Measurements from ENCODE around the gene CTDSP1. TPM values are rescaled to one million over a fixed set of nuclear protein-coding genes. Genes with fewer than 3 reads are reported as not detected.

The CTDSP1 gene
- polyA plus RNA-seq, 1 of the 3 experiments (the other 2 are of a cell fraction): 88.0 TPM

DNA sequence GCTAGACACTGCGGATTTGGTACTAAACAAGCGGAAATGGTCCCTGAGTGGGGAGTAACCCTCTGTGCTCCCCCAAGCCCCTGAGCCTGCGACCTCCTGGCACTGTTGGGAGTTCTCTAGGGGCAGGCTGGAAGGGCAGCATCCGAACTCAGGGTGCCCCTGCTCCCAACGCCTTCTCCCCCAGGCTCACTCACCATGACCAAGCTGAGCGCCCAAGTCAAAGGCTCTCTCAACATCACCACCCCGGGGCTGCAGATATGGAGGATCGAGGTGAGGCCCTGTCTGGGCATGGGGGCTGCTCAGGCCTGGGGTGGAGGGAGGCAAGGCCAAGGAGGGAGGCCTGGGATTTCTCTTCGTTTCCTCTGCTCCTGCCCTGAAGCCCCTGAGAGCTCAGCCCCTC lies 23.9 kb downstream of the CTDSP1 start (continued):
- TF ChIP-seq CTCF (IDR thresholded peaks at IDR 0.05) (no peak), MXI1 (IDR thresholded peaks at IDR 0.05; ENCODE audit: low read depth, low read length) (no peak), ZBTB33 (IDR thresholded peaks at IDR 0.05; ENCODE audit: borderline replicate concordance, low read depth) (no peak), ELF1 (IDR thresholded peaks at IDR 0.05) (no peak), USF2 (IDR thresholded peaks at IDR 0.05; ENCODE audit: borderline replicate concordance, low read depth, low read length) (no peak), TCF12 (IDR thresholded peaks at IDR 0.05) (no peak), YY1 (IDR thresholded peaks at IDR 0.05; ENCODE audit: low read depth) (no peak), RXRA (IDR thresholded peaks at IDR 0.05; ENCODE audit: borderline replicate concordance, low read depth) (no peak), CHD2 (IDR thresholded peaks at IDR 0.05; ENCODE audit: low read length, partially characterized antibody) (no peak), TEAD4 (IDR thresholded peaks at IDR 0.05; ENCODE audit: borderline replicate concordance, insufficient read depth) (no peak), TAF1 (IDR thresholded peaks at IDR 0.05; ENCODE audit: borderline replicate concordance, low read depth, low read length) (no peak)

DNA sequence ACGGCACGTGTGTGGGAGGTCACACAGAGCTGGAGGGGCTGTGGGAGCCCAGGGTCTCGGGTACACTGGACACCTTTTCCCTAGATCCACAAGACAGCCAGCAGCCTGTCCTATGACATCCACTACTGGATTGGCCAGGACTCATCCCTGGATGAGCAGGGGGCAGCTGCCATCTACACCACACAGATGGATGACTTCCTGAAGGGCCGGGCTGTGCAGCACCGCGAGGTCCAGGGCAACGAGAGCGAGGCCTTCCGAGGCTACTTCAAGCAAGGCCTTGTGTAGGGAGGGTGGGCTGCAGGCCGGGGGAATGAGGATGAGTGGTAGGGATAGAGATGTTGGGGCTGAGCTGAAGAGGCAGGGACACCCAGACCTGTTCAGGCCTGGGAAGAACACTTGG lies 25.9 kb downstream of the CTDSP1 start:
- Histone ChIP-seq H4K20me1 (ENCODE audit: insufficient read depth) (no peaks in the 10 kb centered on the region), H3K27me3 (ENCODE audit: insufficient read depth) (no peaks in the 10 kb centered on the region), H3K27ac (ENCODE audit: low read depth in 2 of 2, low read length in 1 of 2) (no peak overlapping the region), H3F3A (replicated peaks; ENCODE audit: insufficient read depth) (no peaks in the 10 kb centered on the region), H3K9ac (no peak overlapping the region), H3K36me3 (replicated peaks in 1 of 2; ENCODE audit: control insufficient read depth in 1 of 2, insufficient read depth in 2 of 2, low read length in 1 of 2) (no peaks in the 10 kb centered on the region), H3K79me2 (ENCODE audit: insufficient read depth) (no peaks in the 10 kb centered on the region), H3K4me2 (no peak overlapping the region), H2AFZ (ENCODE audit: low read depth) (no peak overlapping the region), H3K9me3 (no peaks in the 10 kb centered on the region), H3K4me3 (ENCODE audit: low read depth in 2 of 2, low read length in 1 of 2) (no peak overlapping the region), H3K9me2 (no peaks in the 10 kb centered on the region), H3K4me1 (ENCODE audit: control insufficient read depth in 1 of 2, insufficient read depth in 2 of 2, low read depth in 1 of 2, low read length in 1 of 2) (no peaks in the 10 kb centered on the region; a peak in 1 of 4 replicates)
- no peak for DNase-seq
- ChIA-PET POLR2A (no interaction called here), CTCF (interaction anchor here (1.4 kb wide), 1 partner anchor 14 kb away, joined by 3 read pairs; no protein-coding TSS in a partner anchor)
- WGBS (ENCODE audit: low lambda C conversion rate): 76% methylated on average over 7 of the region's 10 CpGs
- TF ChIP-seq GATA2 (CRISPR knock-in tag; IDR thresholded peaks at IDR 0.05) (no peak), POLR2AphosphoS5 (IDR thresholded peaks at IDR 0.05; ENCODE audit: low read depth, low read length) (no peak), GABPA (IDR thresholded peaks at IDR 0.05; ENCODE audit: low read depth) (no peak), FOXM1 (IDR thresholded peaks at IDR 0.05; ENCODE audit: low read depth) (no peak), REST (IDR thresholded peaks at IDR 0.05; ENCODE audit: low read depth, low read length) (no peak), ELF1 (IDR thresholded peaks at IDR 0.05) (no peak), TCF12 (IDR thresholded peaks at IDR 0.05) (no peak), ZBTB33 (IDR thresholded peaks at IDR 0.05; ENCODE audit: borderline replicate concordance, low read depth) (no peak), USF2 (IDR thresholded peaks at IDR 0.05; ENCODE audit: borderline replicate concordance, low read depth, low read length) (no peak), EP300 (IDR thresholded peaks at IDR 0.05; ENCODE audit: borderline replicate concordance in 1 of 2, low read depth in 1 of 2, low read length in 1 of 2) (no peak)
- TF ChIP-seq, protein P1, sequence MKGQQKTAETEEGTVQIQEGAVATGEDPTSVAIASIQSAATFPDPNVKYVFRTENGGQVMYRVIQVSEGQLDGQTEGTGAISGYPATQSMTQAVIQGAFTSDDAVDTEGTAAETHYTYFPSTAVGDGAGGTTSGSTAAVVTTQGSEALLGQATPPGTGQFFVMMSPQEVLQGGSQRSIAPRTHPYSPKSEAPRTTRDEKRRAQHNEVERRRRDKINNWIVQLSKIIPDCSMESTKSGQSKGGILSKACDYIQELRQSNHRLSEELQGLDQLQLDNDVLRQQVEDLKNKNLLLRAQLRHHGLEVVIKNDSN (IDR thresholded peaks at IDR 0.05; ENCODE audit: borderline replicate concordance, low read depth): no peak
